ENCODE measurements around the gene ALLC.

The ALLC gene

DNA sequence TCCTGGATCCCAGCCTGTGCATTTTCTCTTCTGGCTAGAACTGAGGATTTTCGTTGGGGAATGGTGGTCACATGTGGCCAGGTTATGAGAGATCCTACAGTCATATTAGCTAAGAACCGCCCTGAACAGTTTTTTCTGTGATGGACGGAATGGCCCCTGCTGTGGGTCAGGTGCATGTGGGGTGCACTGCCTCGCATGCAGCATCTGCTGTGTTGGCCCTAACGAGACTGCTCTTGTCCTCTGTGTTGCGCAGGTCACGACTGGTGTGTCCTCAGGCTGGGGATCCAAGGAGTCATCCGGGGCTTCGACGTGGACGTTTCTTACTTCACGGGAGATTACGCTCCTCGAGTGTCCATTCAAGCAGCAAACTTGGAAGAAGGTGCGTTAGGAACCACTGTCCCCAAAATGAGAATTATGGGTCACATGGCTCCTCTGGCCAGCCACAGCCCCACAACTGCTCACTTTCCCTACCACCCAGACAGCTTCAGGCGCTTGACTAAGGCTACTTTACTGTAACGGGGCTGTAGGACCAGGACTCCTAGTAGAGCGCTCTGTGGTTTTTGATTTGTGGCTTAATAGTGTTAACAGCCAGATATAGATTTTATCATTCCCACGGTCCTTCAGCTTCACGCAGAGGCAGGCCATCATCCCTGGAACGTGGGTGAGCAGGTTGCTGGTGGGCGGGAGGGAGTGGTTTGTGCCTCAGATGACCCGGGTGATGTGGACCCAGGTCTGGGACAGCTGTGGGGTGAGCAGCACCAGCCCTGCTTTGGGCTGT, 21.8 kb downstream of the ALLC start:
- H3K36me3 Mint-ChIP-seq = no peaks in the 10 kb centered on the region
- DNase-seq = no peak
- H3K4me1 Mint-ChIP-seq = no peaks in the 10 kb centered on the region
- no peak overlapping the region for H3K27ac Mint-ChIP-seq
- H3K9me3 Mint-ChIP-seq = peaks cover 1 to 3% of the 10 kb centered on the region in 2 donors
- no peak for ATAC-seq (replicated peaks)
- no peak overlapping the region for H3K4me3 Mint-ChIP-seq
- peaks cover 6 to 7% of the 10 kb centered on the region in 2 donors for H3K27me3 Mint-ChIP-seq

DNA sequence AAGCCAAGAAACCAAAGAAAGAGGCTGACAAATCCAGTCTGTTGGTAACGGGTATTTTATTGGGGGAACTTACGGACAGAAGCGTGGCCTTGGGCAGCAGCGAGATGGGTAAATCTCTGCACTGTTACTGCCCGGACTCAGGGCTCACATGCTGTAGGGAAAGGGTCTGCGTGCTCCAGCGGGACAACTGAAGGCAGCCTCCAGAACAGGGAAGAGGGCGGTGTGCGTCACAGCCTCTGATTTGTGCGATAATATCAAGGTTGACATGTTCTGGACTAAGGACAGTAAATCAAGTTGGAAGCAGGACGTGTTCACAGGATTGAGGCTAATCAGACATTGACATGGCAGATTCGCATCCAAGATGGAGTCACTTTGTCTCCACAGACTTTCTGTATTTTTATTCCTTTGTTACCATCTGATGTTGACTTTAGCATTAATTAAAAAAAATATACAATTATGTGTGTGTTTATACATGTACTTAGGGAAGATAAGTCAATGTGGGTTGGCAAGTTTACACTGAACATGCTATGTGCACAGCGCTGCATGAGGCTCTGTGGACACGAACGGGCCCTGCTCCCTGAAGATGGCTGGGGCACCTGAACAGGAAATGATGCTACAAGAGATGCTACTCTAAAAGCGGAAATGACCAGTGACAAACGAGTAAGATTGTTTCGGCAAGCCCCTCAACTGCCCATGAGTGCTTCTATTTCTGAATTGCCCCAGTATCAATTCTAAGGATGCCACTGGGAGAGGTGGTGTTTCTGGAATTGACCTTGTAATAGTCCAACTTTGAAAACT, 22.7 kb downstream of the ALLC start:
- Mint-ChIP-seq H3K36me3 (no peaks in the 10 kb centered on the region), H3K4me1 (no peaks in the 10 kb centered on the region), H3K27ac (no peak overlapping the region), H3K9me3 (peaks cover 3 to 5% of the 10 kb centered on the region in 2 donors), H3K4me3 (no peak overlapping the region), H3K27me3 (peaks cover 7 to 12% of the 10 kb centered on the region in 2 donors)
- no peak for DNase-seq
- no peak for ATAC-seq (replicated peaks)

DNA sequence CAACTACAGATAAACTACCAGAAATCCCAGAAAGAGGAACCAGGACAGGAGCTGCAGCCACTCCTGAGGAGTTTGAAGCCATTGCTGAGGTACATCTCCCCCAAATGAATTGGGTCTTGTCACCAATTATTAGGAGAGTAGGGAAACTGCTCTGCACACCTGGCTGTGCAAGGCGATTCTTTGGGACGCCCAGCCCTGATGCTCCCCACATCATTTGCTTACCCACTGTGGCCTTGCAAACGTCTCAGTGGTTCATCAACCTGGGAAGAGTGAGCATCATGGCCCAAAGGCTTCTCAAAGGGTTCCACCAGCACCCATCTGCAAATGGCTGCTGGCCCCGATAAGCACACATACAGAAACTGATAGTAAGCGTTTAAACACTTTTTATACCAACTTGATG, 23.6 kb downstream of the ALLC start:
- Mint-ChIP-seq H3K27me3 (peaks cover 7 to 12% of the 10 kb centered on the region in 2 donors), H3K4me3 (no peak overlapping the region), H3K4me1 (no peaks in the 10 kb centered on the region), H3K36me3 (no peaks in the 10 kb centered on the region), H3K27ac (no peak overlapping the region), H3K9me3 (peaks cover 3 to 5% of the 10 kb centered on the region in 2 donors)
- DNase-seq = no peak
- no peak for ATAC-seq (replicated peaks)

DNA sequence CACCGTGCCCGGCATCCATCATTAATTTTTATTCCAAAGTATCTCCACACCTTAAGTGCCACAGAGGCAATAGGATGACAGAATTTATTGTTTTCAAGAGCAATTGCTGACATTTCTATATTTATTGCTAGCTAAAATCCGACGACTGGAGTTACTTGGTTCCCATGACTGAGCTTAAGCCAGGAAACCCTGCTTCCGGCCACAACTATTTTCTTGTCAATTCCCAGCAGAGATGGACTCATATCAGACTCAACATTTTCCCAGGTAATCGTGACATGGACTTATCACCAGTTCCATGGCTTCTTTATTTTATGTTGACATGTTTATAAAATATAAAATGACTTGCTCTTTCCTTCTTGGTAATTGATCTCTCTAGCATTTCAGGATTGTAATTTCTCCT, 24.8 kb downstream of the ALLC start:
- H3K4me1 Mint-ChIP-seq = no peaks in the 10 kb centered on the region
- peaks cover 3 to 5% of the 10 kb centered on the region in 2 donors for H3K9me3 Mint-ChIP-seq
- H3K36me3 Mint-ChIP-seq = no peaks in the 10 kb centered on the region
- DNase-seq (no peak), ATAC-seq (replicated peaks) (no peak)
- no peak overlapping the region for H3K27ac Mint-ChIP-seq
- H3K4me3 Mint-ChIP-seq = no peak overlapping the region
- peaks cover 14 to 24% of the 10 kb centered on the region in 2 donors for H3K27me3 Mint-ChIP-seq

DNA sequence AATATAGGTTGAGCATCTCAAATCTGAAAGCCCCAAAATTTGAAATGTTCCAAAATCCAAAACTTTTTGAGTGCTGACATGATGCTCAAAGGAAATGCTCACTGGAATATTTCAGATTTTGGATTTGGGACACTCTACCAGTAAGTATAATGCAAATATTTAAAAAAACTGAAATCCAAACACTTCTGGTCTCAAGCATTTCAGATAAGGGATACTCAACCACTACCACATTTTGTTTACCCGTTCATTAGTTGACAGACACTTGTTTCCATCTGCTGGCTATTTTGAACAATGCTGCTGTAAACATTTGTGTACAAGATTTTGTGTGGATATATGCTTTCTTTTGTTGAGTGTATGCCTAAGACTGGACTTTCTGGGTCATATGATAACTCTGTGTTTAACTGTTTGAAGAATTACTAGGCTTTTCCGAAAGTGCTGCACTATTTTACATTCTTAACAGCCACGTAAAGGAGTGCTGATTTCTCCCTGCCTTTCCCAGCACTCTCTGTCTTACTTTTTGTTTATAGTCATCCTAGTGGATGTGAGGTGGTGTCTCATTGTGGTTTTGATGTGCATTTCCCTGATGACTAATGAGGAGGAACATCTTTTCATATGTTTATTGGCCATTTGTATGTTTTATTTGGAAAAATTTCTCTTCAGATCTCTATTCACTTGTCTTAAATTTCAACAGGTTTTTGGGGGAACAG, 25.9 kb downstream of the ALLC start:
- Mint-ChIP-seq H3K27me3 (peaks cover 20 to 32% of the 10 kb centered on the region in 2 donors), H3K9me3 (peaks cover 3 to 5% of the 10 kb centered on the region in 2 donors), H3K4me3 (no peak overlapping the region), H3K4me1 (no peaks in the 10 kb centered on the region), H3K36me3 (no peaks in the 10 kb centered on the region), H3K27ac (no peak overlapping the region)
- ATAC-seq (replicated peaks) (no peak), DNase-seq (no peak)

DNA sequence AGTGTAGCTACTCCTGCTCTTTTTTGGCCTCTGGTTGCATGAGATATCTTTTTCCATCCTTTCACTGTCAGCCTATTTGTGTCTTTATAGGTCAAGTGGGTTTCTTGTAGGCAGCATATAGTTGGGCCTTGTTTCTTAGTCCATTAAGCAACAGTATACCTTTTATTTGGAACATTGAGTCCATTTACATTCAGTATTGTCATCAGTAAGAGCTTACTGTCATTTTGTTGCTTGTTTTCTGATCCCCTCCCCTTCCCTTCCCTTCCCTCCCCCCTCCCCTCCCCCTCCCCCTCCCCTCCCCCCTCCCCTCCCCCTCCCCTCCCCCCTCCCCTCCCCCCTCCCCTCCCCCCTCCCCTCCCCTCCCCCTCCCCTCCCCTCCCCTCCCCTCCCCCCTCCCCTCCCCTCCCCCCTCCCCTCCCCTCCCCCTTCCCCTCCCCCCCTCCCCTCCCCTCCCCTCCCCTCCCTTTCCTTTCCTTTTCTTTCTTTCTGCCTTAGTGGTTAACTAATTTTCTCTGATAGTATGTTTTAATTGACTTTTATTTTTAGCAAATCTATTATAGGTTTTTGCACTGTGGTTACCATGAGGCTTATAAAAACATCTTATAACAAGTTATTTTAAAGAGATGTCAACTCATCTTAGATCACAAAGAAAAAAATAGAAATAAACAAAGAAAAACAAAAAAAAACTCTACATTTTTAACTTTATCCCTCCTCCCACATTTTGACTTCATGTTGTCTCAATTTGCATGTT, 32.2 kb downstream of the ALLC start:
- no peaks in the 10 kb centered on the region for H3K4me1 Mint-ChIP-seq
- no peak for DNase-seq
- H3K27me3 Mint-ChIP-seq = peaks cover 33 to 50% of the 10 kb centered on the region in 2 donors
- H3K36me3 Mint-ChIP-seq = peaks cover 0 to 2% of the 10 kb centered on the region in 2 donors
- ATAC-seq (replicated peaks) = no peak
- H3K4me3 Mint-ChIP-seq = no peak overlapping the region
- H3K27ac Mint-ChIP-seq = no peak overlapping the region
- peaks cover 12 to 14% of the 10 kb centered on the region in 2 donors for H3K9me3 Mint-ChIP-seq

DNA sequence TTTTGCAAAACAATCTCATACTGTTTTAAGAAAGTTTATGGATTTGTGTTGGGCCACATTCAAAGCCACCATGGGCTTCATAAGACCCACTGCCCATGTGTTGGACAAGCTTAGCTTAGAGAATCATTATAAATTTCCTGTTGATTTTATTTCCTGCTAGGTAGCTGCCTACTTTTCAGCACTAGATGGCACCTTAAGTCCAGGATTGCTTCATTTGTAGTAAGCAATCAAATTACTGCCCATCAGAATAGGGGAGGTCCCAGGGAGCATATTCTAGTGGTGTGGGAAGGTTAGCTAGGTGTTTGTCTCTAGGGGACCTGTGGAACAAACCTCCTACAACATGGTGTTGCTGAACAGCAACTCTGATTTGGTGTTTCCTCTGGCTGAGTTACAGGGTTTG, 34.4 kb downstream of the ALLC start:
- peaks cover 12 to 13% of the 10 kb centered on the region in 2 donors for H3K9me3 Mint-ChIP-seq
- peaks cover 0 to 2% of the 10 kb centered on the region in 2 donors for H3K36me3 Mint-ChIP-seq
- ATAC-seq (replicated peaks) (peak in 1 of 2 donors; percentile 39), DNase-seq (no peak)
- H3K4me3 Mint-ChIP-seq = no peak overlapping the region
- H3K27ac Mint-ChIP-seq = no peak overlapping the region
- no peaks in the 10 kb centered on the region for H3K4me1 Mint-ChIP-seq
- peaks cover 29 to 41% of the 10 kb centered on the region in 2 donors for H3K27me3 Mint-ChIP-seq

DNA sequence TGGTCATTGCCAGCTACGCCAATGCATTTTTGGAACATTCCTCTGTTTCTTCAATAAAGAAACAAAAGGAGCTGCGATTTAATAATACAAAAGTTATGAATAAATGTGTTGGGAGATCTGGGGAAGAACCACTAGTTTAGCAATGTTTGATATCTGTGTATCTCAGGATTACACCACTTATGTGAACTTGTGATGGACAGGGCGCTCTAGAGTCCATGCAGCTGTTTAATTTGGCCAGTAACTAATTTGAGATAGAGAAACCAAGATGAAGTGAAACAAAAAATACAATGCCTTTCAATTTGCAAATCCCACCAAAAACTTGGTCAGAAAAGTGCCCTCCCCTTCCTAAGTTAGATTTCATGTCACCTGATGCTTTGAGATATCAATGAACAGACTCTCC, 38.5 kb downstream of the ALLC start:
- H3K9me3 Mint-ChIP-seq = peaks cover 5 to 6% of the 10 kb centered on the region in 2 donors
- ATAC-seq (replicated peaks) = no peak

DNA sequence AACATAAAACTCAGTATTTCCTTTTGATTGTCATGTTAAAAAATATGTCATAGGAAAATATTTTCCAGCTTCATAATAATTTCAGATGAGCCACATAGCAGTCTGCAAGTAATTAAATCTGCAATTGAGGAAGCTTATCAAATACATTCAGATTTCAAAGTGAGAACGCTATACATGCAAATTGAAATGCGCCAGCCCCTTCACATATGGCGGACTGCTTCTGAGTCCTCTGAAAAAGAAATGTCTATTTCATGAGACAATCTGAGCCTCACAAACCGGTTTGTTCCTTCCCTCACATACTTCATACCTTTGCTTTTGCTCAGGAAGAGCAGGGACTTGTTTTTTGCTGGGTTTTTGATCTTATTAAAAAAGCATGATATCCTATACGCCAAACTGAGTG, 43.1 kb downstream of the ALLC start:
- Mint-ChIP-seq H3K27me3 (peaks cover 29 to 41% of the 10 kb centered on the region in 2 donors), H3K4me3 (no peak overlapping the region), H3K36me3 (peaks cover 0 to 3% of the 10 kb centered on the region in 2 donors), H3K4me1 (peaks cover 0 to 2% of the 10 kb centered on the region in 2 donors), H3K9me3 (peaks cover 0 to 2% of the 10 kb centered on the region in 2 donors), H3K27ac (no peak overlapping the region)
- no peak for DNase-seq
- no peak for ATAC-seq (replicated peaks)

More for the DNA sequence above, 38.5 kb downstream of the ALLC start:
- Mint-ChIP-seq H3K36me3 (peaks cover 0 to 2% of the 10 kb centered on the region in 2 donors), H3K4me3 (no peak overlapping the region), H3K27ac (no peak overlapping the region), H3K27me3 (peaks cover 23 to 25% of the 10 kb centered on the region in 2 donors), H3K4me1 (no peaks in the 10 kb centered on the region)
- DNase-seq = no peak

DNA sequence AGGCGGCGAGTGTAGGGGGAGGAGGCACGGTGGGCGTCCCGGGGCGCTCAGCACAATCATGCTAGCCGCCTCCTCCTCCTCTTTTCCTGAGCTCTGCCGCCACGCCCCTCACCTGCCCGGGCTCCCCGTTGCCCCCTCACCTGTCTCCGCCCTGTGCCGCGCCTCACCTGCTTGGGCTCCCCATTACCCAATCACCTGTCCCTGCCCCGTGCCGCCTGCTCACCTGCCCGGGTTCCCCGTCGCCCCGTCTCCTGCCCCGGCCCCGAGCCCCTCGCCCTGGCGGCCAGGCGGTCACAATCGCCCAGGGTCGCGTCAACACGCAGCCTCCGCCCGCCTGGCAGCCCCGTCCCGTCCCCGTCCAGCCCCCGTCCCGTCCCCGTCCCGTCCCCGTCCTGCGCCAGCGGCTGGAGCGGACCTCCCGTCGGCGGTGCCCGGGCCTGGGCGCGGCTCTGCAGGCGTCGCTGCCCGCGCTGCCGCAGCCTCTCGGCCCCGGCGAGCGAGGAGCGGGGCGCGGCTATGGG, 45.3 kb downstream of the ALLC start, which contains the start of gene DCDC2C:
Gene DCDC2C, plus strand, starts transcription at position 340 of the 521 bp plus-strand sequence. Its CDS starts 177 bp downstream, at position 517.
- H3K4me3 Mint-ChIP-seq = no peak within 1 kb of the TSS
- no peak for ATAC-seq (replicated peaks)
- peaks cover 0 to 2% of the 10 kb centered on the region in 2 donors for H3K9me3 Mint-ChIP-seq
- no peak within 1 kb of the TSS for H3K27ac Mint-ChIP-seq
- H3K4me1 Mint-ChIP-seq = peaks cover 0 to 2% of the 10 kb centered on the region in 2 donors
- H3K27me3 Mint-ChIP-seq = peaks cover 29 to 41% of the 10 kb centered on the region in 2 donors
- no peak for DNase-seq
- peaks cover 0 to 3% of the 10 kb centered on the region in 2 donors for H3K36me3 Mint-ChIP-seq

DNA sequence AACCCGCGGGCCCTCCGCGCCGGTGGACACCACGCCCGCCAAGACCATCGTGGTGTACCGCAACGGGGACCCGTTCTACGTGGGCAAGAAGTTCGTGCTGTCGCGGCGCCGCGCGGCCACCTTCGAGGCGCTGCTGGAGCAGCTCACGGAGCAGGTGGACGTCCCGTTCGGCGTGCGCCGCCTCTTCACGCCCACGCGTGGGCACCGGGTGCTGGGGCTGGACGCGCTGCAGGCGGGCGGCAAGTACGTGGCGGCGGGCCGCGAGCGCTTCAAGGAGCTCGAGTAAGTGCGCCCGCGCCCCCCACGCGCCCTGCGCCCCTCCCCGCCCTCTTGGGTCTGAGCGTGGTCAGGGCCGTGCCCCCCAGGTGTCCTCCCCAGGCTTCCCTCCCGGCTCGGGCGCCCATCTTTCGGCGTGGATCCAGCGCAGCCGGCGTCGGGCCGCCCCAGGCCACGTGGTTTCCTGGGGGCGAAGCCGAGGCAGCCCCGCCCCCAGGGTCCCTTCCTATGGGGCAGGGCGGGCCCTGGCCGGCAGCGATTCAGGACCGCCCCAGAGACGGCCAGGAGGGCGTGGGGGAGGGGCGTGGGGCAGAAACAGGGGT, 45.9 kb downstream of the ALLC start:
- Mint-ChIP-seq H3K27ac (no peak overlapping the region), H3K4me1 (peaks cover 0 to 2% of the 10 kb centered on the region in 2 donors), H3K9me3 (peaks cover 0 to 2% of the 10 kb centered on the region in 2 donors), H3K36me3 (peaks cover 0 to 3% of the 10 kb centered on the region in 2 donors), H3K27me3 (peaks cover 34 to 44% of the 10 kb centered on the region in 2 donors), H3K4me3 (no peak overlapping the region)
- DNase-seq (no peak), ATAC-seq (replicated peaks) (no peak)

DNA sequence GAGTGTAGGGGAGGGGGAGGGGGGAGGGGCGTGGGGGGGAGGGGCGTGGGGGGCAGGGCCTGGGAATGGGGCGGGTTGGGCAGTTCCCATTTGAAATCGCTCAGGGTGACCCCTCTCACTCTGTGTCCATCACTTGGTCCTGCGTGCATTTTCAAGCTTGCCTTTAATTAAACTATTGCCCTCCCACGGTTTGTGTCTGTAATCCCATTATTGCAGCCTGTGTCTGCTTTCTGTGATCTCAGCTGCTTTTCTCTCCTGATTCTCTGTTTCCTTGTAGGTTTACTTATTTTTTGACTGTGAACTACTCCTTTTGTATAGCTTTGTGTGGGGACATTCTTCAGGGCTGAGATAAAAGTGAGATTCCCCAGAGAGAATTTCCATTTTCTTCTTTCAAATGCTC, 46.7 kb downstream of the ALLC start:
- H3K27ac Mint-ChIP-seq = no peak overlapping the region
- peaks cover 34 to 44% of the 10 kb centered on the region in 2 donors for H3K27me3 Mint-ChIP-seq
- H3K36me3 Mint-ChIP-seq = peaks cover 0 to 3% of the 10 kb centered on the region in 2 donors

DNA sequence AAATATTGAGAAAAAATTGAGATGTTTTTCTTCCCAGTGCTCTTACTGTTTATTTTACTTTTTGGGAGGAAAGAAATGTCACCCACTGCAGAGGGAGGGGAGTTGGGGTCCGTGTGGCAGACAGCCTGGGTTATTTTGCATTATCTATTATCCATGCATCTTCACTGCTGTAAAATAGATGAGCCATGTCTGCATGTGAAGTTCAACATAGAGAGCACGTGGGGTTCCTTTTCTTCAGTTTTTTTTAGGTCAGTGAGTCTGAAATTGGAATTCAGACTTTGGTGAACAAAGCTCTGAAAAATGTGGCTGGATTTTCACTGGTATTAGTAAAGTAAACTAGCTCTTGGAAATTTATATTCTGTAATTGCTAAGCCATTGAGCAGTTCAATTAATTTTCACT, 47.8 kb downstream of the ALLC start:
- ATAC-seq (replicated peaks) = no peak
- Mint-ChIP-seq H3K27me3 (peaks cover 37 to 39% of the 10 kb centered on the region in 2 donors), H3K4me1 (peaks cover 0 to 2% of the 10 kb centered on the region in 2 donors), H3K27ac (no peak overlapping the region), H3K36me3 (peaks cover 0 to 3% of the 10 kb centered on the region in 2 donors), H3K9me3 (peaks cover 0 to 2% of the 10 kb centered on the region in 2 donors), H3K4me3 (no peak overlapping the region)
- DNase-seq = no peak

More for the DNA sequence above, 46.7 kb downstream of the ALLC start:
- DNase-seq (no peak), ATAC-seq (replicated peaks) (no peak)
- peaks cover 0 to 2% of the 10 kb centered on the region in 2 donors for H3K4me1 Mint-ChIP-seq
- H3K4me3 Mint-ChIP-seq = no peak overlapping the region
- peaks cover 0 to 2% of the 10 kb centered on the region in 2 donors for H3K9me3 Mint-ChIP-seq

All from stimulated activated naive B cell treated with anti-CD40 and anti-IgM and Interleukin-4, amounts not matched to agents 10 μg/mL and 1 μg/mL and 100 μg/mL, for 72 hours (primary cell).